Parathyroid adenoma (tissue), 2 donors: ENCODE measurements around the gene ANKLE1.

Experiments used
- H2AFZ ChIP-seq: fragments of 300-600 bp; sonication (generic); one replicate; pipeline ENCODE4 v1.7.0; 2017; ENCODE audit warnings: antibody characterized with exemption, mild to moderate bottlenecking
- H3K27ac ChIP-seq: fragments of 300-600 bp; sonication (generic); one replicate; pipeline ENCODE4 v1.7.0; 2017
- H3K27me3 ChIP-seq: fragments of 300-600 bp; sonication (generic); one replicate; pipeline ENCODE4 v1.7.0; 2017; ENCODE audit warnings: low read length; ENCODE audit not compliant: control insufficient read depth, insufficient read depth
- H3K36me3 ChIP-seq: fragments of 300-600 bp; sonication (generic); one replicate; pipeline ENCODE4 v1.7.0; 2017; ENCODE audit warnings: low read length; ENCODE audit not compliant: control insufficient read depth, insufficient read depth
- H3K4me1 ChIP-seq: fragments of 300-600 bp; sonication (generic); one replicate; pipeline ENCODE4 v1.7.0; 2017; ENCODE audit warnings: control low read depth
- H3K4me2 ChIP-seq: fragments of 300-600 bp; sonication (generic); one replicate; pipeline ENCODE4 v1.7.0; 2017; ENCODE audit warnings: low read length
- H3K4me3 ChIP-seq: fragments of 300-600 bp; sonication (generic); one replicate; pipeline ENCODE4 v1.7.0; 2017; ENCODE audit warnings: low read depth, low read length
- H3K79me2 ChIP-seq: fragments of 300-600 bp; sonication (generic); one replicate; pipeline ENCODE4 v1.7.0; 2017; ENCODE audit warnings: control low read depth
- H3K9ac ChIP-seq: fragments of 300-600 bp; sonication (generic); one replicate; pipeline ENCODE4 v1.7.0; 2017; ENCODE audit warnings: mild to moderate bottlenecking
- H3K9me3 ChIP-seq: fragments of 300-600 bp; sonication (generic); one replicate; pipeline ENCODE4 v1.7.0; 2017; ENCODE audit warnings: low read length; ENCODE audit not compliant: control insufficient read depth
- TF ChIP-seq, protein P1 (sequence below): fragments of 300-600 bp; sonication (generic); IDR thresholded peaks from one replicate; pipeline ENCODE4 v1.7.0; 2017; ENCODE audit warnings: antibody characterized with exemption, mild to moderate bottlenecking
- donor health status: primary hyperparathyroidism.

ANKLE1 gene

DNA sequence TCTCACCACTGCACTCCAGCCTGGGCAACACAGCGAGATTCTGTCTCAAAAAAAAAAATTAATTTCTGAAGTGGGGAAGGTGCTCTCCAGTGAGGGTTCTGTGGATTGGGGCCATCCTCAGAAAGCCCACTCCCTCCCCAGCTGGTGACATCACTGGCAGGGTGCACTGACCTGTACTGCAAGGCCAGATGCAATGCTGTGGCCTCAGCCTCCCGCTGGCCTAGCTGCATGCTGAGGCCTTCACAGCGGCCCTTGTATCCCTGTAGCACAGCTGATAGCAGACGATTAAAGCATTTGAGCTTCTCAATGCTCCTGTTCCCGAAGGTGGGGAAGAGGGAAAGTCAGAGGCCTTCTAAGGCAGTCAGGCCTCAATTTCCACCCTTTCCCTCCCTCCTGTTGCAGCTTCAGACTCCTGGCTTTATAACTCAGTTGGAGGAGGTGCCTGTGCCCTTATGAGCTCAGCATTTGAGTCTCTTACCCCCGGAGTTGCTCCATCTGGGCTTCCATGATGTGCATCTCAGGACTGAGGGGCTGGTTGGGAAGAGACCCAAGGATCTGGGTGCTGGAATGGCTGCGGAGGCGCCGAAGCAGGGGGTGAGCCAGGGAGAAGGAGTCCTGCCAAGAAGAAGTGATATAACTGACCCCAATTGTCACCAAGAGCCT, 22.5 kb upstream of the ANKLE1 start:
- Histone ChIP-seq H3K4me1 (no peaks in the 10 kb centered on the region), H3K9me3 (no peaks in the 10 kb centered on the region)

DNA sequence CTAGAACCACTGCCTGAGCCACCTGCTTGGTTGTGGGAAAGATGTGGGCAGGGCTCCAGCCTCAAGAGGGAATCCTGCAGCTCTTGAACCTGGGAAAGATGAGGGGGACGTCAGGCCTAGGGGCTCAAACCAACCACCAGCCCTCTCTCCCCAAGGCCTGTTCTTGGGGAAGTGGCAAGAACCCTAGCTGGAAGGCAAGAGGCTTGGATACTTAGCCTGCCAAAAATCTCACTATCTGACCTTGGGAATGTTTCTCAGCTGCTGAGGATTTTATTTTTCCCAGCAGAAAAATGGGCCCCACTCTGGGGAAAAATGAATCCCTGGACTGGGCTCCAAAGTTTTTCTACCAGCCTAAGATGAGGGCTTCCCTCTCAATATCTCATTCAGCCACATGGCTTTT, 21.8 kb upstream of the ANKLE1 start:
- Histone ChIP-seq H3K27ac (no peak overlapping the region), H3K79me2 (no peaks in the 10 kb centered on the region), H3K36me3 (no peaks in the 10 kb centered on the region), H3K4me1 (no peaks in the 10 kb centered on the region), H3K4me3 (no peak overlapping the region), H3K27me3 (no peaks in the 10 kb centered on the region), H3K9ac (no peak overlapping the region), H2AFZ (no peak overlapping the region), H3K4me2 (no peak overlapping the region), H3K9me3 (no peaks in the 10 kb centered on the region)
- TF ChIP-seq, protein P1, sequence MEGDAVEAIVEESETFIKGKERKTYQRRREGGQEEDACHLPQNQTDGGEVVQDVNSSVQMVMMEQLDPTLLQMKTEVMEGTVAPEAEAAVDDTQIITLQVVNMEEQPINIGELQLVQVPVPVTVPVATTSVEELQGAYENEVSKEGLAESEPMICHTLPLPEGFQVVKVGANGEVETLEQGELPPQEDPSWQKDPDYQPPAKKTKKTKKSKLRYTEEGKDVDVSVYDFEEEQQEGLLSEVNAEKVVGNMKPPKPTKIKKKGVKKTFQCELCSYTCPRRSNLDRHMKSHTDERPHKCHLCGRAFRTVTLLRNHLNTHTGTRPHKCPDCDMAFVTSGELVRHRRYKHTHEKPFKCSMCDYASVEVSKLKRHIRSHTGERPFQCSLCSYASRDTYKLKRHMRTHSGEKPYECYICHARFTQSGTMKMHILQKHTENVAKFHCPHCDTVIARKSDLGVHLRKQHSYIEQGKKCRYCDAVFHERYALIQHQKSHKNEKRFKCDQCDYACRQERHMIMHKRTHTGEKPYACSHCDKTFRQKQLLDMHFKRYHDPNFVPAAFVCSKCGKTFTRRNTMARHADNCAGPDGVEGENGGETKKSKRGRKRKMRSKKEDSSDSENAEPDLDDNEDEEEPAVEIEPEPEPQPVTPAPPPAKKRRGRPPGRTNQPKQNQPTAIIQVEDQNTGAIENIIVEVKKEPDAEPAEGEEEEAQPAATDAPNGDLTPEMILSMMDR: no peak

More for the DNA sequence above, 22.5 kb upstream of the ANKLE1 start:
- no peak overlapping the region for H3K4me3 ChIP-seq
- H3K27me3 ChIP-seq: no peaks in the 10 kb centered on the region
- no peak overlapping the region for H3K4me2 ChIP-seq
- H3K27ac ChIP-seq: no peak overlapping the region
- H3K36me3 ChIP-seq: no peaks in the 10 kb centered on the region
- TF ChIP-seq, protein P1: no peak
- no peaks in the 10 kb centered on the region for H3K79me2 ChIP-seq
- H2AFZ ChIP-seq: no peak overlapping the region
- no peak overlapping the region for H3K9ac ChIP-seq

DNA sequence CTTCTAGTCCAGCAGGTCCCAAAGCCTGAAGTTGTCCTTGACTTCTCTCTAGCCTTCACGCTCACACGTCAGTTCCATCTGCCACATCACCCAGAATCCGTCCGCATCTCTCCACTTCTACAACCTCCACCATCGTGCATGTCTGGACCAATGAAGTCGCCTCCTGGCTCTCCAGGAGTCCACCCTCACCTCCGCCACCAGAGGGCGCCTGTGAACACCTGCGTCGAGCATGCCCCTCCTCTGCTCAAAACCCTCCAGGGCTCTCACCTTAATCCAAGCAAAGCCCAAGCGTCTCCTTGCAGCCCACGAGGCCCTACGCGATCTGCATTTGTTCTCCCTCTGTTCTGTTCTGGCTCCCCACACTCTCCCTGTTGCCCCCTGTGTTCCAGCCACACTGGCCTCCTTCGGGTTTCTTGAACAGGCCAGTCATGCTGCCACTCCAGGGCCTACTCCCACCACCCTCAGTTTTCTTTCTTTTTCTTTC, 20.8 kb upstream of the ANKLE1 start:
- no peaks in the 10 kb centered on the region for H3K27me3 ChIP-seq
- H3K79me2 ChIP-seq: no peaks in the 10 kb centered on the region
- H3K27ac ChIP-seq: no peak overlapping the region
- H3K4me2 ChIP-seq: no peak overlapping the region
- TF ChIP-seq, protein P1: peak; percentile 94
- H2AFZ ChIP-seq: peak overlapping the region; percentile 79
- H3K4me3 ChIP-seq: no peak overlapping the region
- no peaks in the 10 kb centered on the region for H3K9me3 ChIP-seq
- H3K4me1 ChIP-seq: no peaks in the 10 kb centered on the region
- no peaks in the 10 kb centered on the region for H3K36me3 ChIP-seq
- H3K9ac ChIP-seq: no peak overlapping the region

DNA sequence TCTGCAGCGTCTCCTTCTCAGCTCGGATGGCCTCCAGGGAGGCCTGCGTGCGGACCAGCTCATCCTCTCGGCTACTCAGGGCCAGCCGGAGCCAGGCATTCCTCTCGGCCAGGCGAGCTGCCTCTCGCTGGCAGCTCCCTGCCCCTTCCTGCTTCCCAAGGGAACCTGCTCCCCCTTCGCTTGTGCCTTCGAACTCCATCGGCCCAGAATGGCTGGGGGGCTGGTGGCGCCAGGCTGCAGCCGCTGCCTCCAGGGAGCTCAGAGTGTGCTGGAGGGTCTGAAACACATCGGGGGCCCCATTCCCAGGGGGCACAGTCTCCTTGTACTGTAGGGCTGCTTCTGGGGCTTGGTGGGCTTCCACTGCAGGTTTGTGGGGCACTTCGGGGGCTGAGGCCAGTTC, 19.1 kb upstream of the ANKLE1 start:
- Histone ChIP-seq H3K9ac (no peak overlapping the region), H3K27me3 (no peaks in the 10 kb centered on the region), H3K4me1 (no peaks in the 10 kb centered on the region), H3K4me2 (no peak overlapping the region), H3K4me3 (no peak overlapping the region), H3K36me3 (no peaks in the 10 kb centered on the region), H2AFZ (no peak overlapping the region), H3K27ac (no peak overlapping the region), H3K79me2 (no peaks in the 10 kb centered on the region), H3K9me3 (no peaks in the 10 kb centered on the region)
- TF ChIP-seq, protein P1: no peak
